ENCODE data around the gene C14orf119. TPM values are rescaled to one million over a fixed set of nuclear protein-coding genes. Genes with fewer than 3 reads are reported as not detected.
A peak's percentile ranks its signal among the peaks of the same experiment; 100 is the strongest.

The C14orf119 gene
- total and polyA plus RNA-seq, 9 of the 15 experiments (the other 6 are each of a cell fraction or from before 2014, with no cell fraction given): 36.7 to 251 (median 51.8) TPM

DNA sequence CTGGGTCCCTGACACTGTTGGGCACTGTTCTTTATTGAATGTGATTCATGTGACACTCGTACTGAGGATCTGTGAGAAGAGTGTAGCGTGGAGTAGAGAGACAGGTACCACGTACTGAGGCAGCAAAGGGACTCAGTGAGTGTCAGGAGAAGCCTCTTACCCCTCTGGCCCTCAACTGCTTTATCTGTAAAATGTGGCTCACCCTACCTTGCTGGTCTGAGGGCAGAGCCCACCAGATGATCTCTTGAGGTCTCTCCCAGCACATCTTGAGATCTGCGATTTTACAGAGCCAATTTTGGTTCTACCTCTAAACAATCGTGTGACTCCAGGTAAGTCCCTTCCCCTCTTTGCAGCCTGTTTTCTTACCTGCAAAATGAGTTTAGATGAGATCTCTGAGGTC lies 20.6 kb downstream of the C14orf119 start:
- no peak overlapping the region for H3K4me2 ChIP-seq (ENCODE audit: insufficient read depth, low read length)
- in situ Hi-C loops (cut with MboI) (no loop called here), intact Hi-C loops (cut with micrococcal nuclease) (no loop called here)
- H2AFZ ChIP-seq (ENCODE audit: low read depth, low read length): no peak overlapping the region
- no peak overlapping the region for H3K9ac ChIP-seq (ENCODE audit: insufficient read depth in 1 of 2, low read depth in 2 of 2, low read length in 2 of 2)
- POLR2A ChIA-PET: interaction anchor here (0.7 kb wide), 1 partner anchor 173 kb away, joined by 3 read pairs; no protein-coding TSS in a partner anchor
- H3K4me3 ChIP-seq: no peak overlapping the region
- peaks cover 41 to 61% of the 10 kb centered on the region in 2 experiments for H3K4me1 ChIP-seq (replicated peaks in 1 of 2; ENCODE audit: control insufficient read depth in 2 of 2, insufficient read depth in 2 of 2, low read length in 2 of 2)
- H3K9me3 ChIP-seq (replicated peaks; ENCODE audit: control insufficient read depth, insufficient read depth, low read depth, low read length): no peaks in the 10 kb centered on the region
- no peak for TF ChIP-seq XRCC5 (IDR thresholded peaks at IDR 0.05; ENCODE audit: low read depth, low read length)
- no peak for TF ChIP-seq ZNF551 (CRISPR knock-in tag; IDR thresholded peaks at IDR 0.05)
- TF ChIP-seq, protein P1, sequence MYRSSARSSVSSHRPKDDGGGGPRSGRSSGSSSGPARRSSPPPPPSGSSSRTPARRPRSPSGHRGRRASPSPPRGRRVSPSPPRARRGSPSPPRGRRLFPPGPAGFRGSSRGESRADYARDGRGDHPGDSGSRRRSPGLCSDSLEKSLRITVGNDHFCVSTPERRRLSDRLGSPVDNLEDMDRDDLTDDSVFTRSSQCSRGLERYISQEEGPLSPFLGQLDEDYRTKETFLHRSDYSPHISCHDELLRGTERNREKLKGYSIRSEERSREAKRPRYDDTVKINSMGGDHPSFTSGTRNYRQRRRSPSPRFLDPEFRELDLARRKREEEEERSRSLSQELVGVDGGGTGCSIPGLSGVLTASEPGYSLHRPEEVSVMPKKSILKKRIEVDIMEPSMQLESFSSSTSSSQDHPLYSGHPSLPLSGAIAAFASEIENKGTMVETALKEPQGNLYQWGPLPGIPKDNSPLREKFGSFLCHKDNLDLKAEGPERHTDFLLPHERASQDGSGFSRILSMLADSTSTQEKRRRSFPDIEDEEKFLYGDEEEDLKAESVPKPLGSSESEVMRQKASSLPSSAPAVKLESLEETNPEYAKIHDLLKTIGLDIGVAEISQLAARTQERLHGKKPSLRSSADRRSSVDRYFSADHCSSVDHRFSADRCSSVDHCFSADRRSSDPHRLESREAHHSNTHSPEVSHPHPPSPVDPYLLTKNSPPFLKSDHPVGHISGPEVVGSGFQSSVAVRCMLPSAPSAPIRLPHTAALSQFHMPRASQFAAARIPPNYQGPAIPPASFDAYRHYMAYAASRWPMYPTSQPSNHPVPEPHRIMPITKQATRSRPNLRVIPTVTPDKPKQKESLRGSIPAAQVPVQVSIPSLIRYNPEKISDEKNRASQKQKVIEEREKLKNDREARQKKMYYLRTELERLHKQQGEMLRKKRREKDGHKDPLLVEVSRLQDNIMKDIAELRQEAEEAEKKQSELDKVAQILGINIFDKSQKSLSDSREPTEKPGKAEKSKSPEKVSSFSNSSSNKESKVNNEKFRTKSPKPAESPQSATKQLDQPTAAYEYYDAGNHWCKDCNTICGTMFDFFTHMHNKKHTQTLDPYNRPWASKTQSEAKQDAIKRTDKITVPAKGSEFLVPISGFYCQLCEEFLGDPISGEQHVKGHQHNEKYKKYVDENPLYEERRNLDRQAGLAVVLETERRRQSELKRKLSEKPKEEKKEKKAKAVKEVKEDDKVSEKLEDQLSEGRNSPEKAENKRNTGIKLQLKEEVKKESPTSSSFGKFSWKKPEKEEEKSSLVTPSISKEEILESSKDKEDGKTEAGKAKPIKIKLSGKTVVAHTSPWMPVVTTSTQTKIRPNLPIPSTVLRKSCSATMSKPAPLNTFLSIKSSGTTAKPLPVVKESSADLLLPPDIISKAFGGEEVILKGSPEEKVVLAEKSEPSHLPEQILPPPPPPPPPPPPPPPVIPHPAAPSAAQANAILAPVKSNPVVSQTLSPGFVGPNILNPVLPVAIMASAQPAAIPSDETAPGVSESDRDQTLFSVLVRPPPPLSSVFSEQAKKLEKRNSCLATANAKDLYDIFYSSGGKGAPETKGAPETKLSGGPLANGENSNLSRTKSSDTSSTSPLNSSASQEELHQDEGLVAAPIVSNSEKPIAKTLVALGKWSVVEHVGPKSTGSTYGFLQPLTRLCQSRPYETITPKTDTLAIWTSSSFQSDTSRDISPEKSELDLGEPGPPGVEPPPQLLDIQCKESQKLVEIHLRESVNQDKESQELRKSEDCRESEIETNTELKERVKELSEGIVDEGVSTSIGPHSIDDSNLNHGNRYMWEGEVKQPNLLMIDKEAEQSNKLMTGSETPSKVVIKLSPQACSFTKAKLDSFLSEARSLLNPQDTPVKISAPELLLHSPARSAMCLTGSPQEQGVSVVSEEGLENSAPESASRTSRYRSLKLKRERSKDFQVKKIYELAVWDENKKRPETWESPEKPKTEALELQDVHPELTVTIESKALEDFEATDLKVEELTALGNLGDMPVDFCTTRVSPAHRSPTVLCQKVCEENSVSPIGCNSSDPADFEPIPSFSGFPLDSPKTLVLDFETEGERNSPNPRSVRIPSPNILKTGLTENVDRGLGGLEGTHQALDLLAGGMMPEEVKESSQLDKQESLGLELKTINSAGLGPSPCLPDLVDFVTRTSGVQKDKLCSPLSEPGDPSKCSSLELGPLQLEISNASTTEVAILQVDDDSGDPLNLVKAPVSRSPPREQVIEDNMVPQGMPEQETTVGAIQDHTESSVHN (IDR thresholded peaks at IDR 0.05; ENCODE audit: borderline replicate concordance in 1 of 2, low read depth in 1 of 2): no peak
- TF ChIP-seq PHF20 (IDR thresholded peaks at IDR 0.05; ENCODE audit: partially characterized antibody): no peak
- no peak for TF ChIP-seq NR2C2 (CRISPR knock-in tag; IDR thresholded peaks at IDR 0.05)
- no peak for TF ChIP-seq NR2C2 (tag; IDR thresholded peaks at IDR 0.05)
- TF ChIP-seq ZNF134 (CRISPR knock-in tag; conservative IDR thresholded peaks at IDR 0.05): peak; percentile 76
- no peak for TF ChIP-seq NFE2 (IDR thresholded peaks at IDR 0.05; ENCODE audit: low read depth)
- no peak for DNase-seq (ENCODE audit: extremely low read depth in 1 of 4, low spot score in 3 of 4)
- no peaks in the 10 kb centered on the region for H3K9me1 ChIP-seq (ENCODE audit: control insufficient read depth, insufficient read depth, low read length)
- H3K27me3 ChIP-seq (ENCODE audit: control insufficient read depth in 2 of 2, insufficient read depth in 2 of 2, low read length in 2 of 2): peaks cover 0 to 10% of the 10 kb centered on the region in 2 experiments; a peak in 3 of 5 replicates
- no peak for ATAC-seq
- FAIRE-seq: peak; percentile 48
- BruUV-seq (replicated peaks): no TSS peak
- no peaks in the 10 kb centered on the region for H3K36me3 ChIP-seq (ENCODE audit: control insufficient read depth, insufficient read depth, low read length)
- no peak overlapping the region for H3K27ac ChIP-seq (ENCODE audit: extremely low read depth, low read depth, low read length)
- no peaks in the 10 kb centered on the region for H3K79me2 ChIP-seq (ENCODE audit: control insufficient read depth, insufficient read depth, low read length)
- CTCF ChIA-PET (ENCODE audit: low intra/inter-chr PET ratio): no interaction called here
- 13% methylated on average over 5 of the region's 5 CpGs for WGBS (ENCODE audit: insufficient coverage, low coverage, missing lambda C conversion rate)
- H4K20me1 ChIP-seq (replicated peaks; ENCODE audit: control insufficient read depth, insufficient read depth, low read length): peaks cover 3% of the 10 kb centered on the region; the same call in 1 of the 2 replicates

Data from K562 (cell line).